VCaP (cell line): ENCODE data around the gene MYMK.
A peak's percentile ranks its signal among the peaks of the same experiment; 100 is the strongest.

Experiments used
- H3K27ac ChIP-seq: fragments of 450-650 bp; 2 replicates; pipeline ENCODE4 v1.5.1; 2017
- CTCF ChIP-seq: fragments of 450-650 bp; conservative IDR thresholded peaks from 2 replicates; pipeline ENCODE4 v1.5.1; 2017; ENCODE audit warnings: mild to moderate bottlenecking, moderate library complexity

MYMK gene

DNA sequence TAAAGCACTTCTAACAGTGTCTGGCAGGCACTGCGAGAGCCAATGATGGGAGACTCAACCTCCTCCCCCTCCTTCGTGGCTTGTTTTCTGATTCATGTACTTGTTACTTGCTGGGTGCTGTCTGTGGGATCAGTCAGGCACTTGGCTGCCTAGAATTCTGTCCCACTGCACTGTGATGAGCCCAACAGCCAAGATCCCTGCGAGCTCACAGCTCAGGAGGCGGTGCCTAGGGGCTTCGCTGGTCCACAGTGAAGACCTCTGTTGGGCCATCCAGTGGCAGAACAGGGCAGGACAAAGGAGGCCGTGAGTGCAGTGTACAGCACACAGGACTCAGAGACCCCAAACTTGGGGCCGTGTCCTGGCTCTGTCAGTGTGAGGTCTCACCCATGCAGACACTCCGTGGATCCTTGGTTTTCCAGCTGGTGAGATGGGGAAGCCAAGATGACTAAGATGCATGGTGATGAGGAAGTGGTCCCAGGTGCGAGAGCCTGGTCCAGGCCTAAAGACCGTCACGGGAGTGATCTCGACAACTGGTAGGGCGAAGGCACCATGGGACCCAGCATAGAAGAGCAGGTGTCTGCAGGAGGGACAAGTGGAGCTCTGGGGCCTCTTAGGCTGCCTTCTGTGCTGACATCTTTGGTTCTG, 19.5 kb downstream of the MYMK start:
- peak overlapping the region; percentile 52; the same call in 1 of the 2 replicates for H3K27ac ChIP-seq
- no peak for TF ChIP-seq CTCF

DNA sequence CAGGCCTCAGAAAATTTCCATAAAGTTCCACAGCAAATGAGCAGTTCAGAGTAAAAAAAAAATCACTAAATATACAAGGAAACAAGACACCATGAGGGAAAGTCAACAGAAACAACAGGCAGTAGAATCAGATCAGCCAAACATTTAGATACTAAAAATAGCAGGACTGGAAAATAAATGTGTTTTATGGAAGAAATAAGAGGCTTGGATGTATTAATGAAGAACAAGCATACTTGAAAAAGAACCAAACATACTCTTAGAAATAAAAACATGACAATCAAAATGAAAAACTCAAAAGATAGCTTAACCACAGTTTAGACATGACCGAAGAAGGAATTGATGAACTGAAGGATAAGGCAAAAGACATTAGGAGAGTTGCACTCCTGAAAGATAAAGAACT, 22.6 kb downstream of the MYMK start:
- TF ChIP-seq CTCF, result no peak

GRCh38 chr9:133499892-133500270, 24.9 kb downstream of the MYMK start:
- H3K27ac ChIP-seq, result no peak overlapping the region
- no peak for TF ChIP-seq CTCF

More for the DNA sequence above, 22.6 kb downstream of the MYMK start:
- H3K27ac ChIP-seq, result no peak overlapping the region

DNA sequence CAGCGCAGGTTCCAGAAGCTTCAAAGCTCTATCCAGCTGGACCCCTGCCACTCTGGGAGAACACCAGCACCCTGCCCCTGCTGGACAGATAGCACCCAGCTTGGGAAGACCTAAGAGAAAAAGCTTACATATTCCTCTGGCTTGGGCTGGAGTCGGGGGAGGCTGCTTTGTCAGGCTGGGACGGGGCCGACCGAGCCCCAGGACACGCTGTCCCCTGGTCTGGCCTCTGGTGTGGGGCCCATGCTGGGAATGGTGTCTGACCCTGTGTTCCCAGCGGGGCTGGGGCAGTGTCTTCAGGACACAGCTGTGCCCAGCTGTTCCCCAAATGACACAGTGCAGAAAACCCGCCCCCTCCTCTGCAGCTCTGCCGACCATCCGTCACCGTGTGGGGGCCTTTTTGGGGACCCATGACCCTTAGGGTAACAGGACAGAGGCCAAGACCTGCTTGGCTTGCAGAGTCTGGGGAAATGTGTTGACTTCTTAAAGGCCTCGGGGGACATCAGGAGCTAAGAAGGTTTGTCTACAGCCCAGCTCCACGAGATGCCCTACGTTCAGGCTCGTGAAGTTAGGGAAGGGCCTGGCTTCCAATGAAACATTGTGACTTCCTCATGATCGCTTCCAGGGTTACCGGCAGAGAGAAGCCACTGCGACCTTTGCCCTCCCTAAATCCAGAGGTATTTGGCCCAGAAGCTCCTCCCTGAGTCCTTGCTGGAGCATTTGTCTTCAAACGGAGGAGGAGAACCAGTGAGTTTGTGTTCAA, 25.4 kb downstream of the MYMK start:
- no peak overlapping the region for H3K27ac ChIP-seq
- TF ChIP-seq CTCF, result peak; percentile 4; the same call in 1 of the 2 replicates

DNA sequence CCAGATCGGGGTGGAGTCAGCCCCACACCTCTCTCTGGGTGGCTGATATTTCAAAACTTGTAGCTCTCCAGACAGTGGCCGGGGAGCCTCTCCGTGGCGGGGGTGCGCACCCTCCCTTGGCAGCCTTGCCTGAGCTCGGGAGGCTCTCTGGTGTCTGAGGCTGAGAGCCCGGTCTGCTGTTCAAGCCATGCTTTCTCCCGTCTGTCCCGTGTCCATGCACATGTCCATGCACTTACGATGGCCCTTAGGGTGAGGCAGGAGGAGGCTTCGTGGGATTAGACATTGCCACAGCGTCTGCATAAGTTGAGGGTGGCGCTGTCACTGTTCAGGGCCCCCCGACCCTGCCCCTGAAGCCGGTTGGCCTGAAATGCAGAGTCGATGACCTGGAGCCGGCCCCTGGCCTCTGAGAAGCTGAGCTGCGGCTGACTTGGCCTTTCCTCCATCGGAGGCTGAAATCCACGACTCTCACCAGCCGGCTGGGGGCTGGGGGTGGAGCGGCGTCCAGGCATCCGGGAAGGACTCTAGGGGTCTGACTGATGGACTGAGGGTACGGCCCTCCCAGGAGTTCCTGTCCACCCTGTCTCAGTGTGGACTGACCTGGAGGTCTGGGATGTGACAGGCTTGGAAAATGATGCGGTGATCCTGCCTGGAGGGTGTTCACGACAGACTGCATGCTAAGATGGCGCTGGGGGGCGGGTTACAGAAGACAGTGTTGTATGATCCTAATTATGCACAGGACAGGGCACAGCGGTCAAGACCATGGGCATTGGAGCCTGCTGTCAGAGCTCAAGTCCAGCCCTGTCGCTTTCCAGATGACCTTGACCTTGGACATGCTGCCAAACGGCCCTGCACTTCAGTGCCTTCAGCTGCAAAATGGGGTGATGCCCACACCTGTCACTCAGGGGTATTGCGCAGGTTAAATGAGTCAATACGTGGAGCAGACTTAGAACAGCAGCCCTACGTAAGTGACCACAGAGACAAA, 27.6 kb downstream of the MYMK start:
- no peak for TF ChIP-seq CTCF
- no peak overlapping the region for H3K27ac ChIP-seq

DNA sequence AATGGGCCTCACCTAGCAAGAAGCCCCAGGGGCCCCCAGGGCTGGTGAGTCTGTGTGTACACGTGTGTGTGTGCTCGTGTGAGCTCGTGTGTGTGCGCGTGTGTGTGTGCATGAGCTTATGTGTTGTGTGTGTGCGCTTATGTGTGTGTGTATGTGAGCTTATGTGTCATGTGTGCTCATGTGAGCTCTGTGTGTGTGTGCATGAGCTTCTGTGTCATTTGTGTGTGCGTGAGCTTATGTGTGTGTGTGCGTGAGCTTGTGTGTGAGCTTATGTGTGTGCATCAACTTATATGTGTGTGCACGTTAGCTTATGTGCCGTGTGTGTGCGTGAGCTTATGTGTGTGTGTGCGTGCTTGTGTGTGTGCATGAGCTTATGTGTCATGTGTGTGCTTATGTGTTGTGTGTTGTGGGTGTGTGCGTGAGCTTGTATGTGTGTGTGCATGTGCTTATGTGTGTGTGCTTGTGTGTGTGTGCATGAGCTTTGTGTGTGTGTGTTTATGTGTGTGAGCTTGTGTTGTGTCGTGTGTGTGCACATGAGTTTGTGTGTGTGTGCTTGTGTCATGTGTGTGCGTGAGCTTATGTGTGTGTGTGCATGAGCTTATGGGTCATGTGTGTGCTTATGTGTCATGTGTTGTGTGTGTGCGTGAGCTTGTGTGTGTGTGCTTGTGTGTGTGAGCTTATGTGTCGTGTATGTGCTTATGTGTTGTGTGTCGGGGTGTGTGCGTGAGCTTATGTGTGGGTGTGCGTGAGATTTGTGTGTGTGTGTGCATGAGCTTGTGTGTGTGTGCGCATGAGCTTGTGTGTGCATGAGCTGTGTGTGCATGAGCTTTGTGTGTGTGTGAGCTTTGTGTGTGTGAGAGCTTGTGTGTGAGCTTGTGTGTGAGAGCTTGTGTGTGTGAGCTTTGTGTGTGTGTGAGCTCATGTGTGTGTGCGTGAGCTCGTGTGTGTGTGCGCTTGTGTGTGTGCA, 29.1 kb downstream of the MYMK start:
- no peak overlapping the region for H3K27ac ChIP-seq
- no peak for TF ChIP-seq CTCF
